Panc1 (cell line): ENCODE data around the gene GPD2.

Experiments
- POLR2AphosphoS5 ChIP-seq: IDR thresholded peaks from 2 replicates; pipeline ENCODE4 v1.6.1; 2012; ENCODE audit warnings: mild to moderate bottlenecking, low read depth, low read length, moderate library complexity
- TF ChIP-seq, protein P1 (sequence below): fragments of 450-650 bp; IDR thresholded peaks from 2 replicates; pipeline ENCODE4 v1.5.1; 2017; ENCODE audit warnings: mild to moderate bottlenecking
- TF ChIP-seq, protein P2 (sequence below), 2 experiments: IDR thresholded peaks; 2 replicates each; pipeline ENCODE4 v1.6.1; 2011 to 2012; ENCODE audit warnings: low read depth in 2 of 2, control low read depth in 1 of 2, low read length in 1 of 2, mild to moderate bottlenecking in 1 of 2, moderate library complexity in 1 of 2; ENCODE audit not compliant: insufficient read depth in 1 of 2

- TF ChIP-seq, protein P1, sequence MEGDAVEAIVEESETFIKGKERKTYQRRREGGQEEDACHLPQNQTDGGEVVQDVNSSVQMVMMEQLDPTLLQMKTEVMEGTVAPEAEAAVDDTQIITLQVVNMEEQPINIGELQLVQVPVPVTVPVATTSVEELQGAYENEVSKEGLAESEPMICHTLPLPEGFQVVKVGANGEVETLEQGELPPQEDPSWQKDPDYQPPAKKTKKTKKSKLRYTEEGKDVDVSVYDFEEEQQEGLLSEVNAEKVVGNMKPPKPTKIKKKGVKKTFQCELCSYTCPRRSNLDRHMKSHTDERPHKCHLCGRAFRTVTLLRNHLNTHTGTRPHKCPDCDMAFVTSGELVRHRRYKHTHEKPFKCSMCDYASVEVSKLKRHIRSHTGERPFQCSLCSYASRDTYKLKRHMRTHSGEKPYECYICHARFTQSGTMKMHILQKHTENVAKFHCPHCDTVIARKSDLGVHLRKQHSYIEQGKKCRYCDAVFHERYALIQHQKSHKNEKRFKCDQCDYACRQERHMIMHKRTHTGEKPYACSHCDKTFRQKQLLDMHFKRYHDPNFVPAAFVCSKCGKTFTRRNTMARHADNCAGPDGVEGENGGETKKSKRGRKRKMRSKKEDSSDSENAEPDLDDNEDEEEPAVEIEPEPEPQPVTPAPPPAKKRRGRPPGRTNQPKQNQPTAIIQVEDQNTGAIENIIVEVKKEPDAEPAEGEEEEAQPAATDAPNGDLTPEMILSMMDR: no peak
- TF ChIP-seq, protein P2, sequence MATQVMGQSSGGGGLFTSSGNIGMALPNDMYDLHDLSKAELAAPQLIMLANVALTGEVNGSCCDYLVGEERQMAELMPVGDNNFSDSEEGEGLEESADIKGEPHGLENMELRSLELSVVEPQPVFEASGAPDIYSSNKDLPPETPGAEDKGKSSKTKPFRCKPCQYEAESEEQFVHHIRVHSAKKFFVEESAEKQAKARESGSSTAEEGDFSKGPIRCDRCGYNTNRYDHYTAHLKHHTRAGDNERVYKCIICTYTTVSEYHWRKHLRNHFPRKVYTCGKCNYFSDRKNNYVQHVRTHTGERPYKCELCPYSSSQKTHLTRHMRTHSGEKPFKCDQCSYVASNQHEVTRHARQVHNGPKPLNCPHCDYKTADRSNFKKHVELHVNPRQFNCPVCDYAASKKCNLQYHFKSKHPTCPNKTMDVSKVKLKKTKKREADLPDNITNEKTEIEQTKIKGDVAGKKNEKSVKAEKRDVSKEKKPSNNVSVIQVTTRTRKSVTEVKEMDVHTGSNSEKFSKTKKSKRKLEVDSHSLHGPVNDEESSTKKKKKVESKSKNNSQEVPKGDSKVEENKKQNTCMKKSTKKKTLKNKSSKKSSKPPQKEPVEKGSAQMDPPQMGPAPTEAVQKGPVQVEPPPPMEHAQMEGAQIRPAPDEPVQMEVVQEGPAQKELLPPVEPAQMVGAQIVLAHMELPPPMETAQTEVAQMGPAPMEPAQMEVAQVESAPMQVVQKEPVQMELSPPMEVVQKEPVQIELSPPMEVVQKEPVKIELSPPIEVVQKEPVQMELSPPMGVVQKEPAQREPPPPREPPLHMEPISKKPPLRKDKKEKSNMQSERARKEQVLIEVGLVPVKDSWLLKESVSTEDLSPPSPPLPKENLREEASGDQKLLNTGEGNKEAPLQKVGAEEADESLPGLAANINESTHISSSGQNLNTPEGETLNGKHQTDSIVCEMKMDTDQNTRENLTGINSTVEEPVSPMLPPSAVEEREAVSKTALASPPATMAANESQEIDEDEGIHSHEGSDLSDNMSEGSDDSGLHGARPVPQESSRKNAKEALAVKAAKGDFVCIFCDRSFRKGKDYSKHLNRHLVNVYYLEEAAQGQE (IDR thresholded peaks at IDR 0.05; ENCODE audit: insufficient read depth in 1 of 2, low read depth in 2 of 2, low read length in 1 of 2): no peak
- TF ChIP-seq POLR2AphosphoS5: no peak
Measured at GRCh38 chr2:156553714-156554442, 117.7 kb downstream of the GPD2 start.
